AG04450 (cell line): ENCODE data around the gene MID1. TPM values are rescaled to one million over a fixed set of nuclear protein-coding genes. Genes with fewer than 3 reads are reported as not detected.

Experiments used
- CTCF ChIA-PET: fragments of 300-600, 350-600 bp; formaldehyde crosslinking; extraction: SDS; loops from one replicate; lab custom pipeline; 2022; ENCODE audit warnings: antibody characterized with exemption, inconsistent platforms; lab: Charles Lee
- POLR2A ChIA-PET: fragments of 350-600 bp; formaldehyde crosslinking; extraction: SDS; loops from one replicate; lab custom pipeline; 2021; ENCODE audit warnings: antibody characterized with exemption, inconsistent platforms; lab: Yijun Ruan, JAX
- DNase-seq: peaks from one replicate; pipeline ENCODE4 v3.0.0-alpha.2; 2011; ENCODE audit warnings: low read depth, low spot score
- H3K27ac ChIP-seq: one replicate; pipeline ENCODE4 v1.5.1; 2012; ENCODE audit warnings: low read depth, low read length, control low read depth
- H3K27me3 ChIP-seq: one replicate; pipeline ENCODE4 v1.6.0; 2012; ENCODE audit warnings: low read length; ENCODE audit not compliant: control insufficient read depth, insufficient read depth
- H3K4me3 ChIP-seq: 2 replicates; pipeline ENCODE4 v1.5.1; 2011; ENCODE audit warnings: mild to moderate bottlenecking, low read depth, low read length, control low read depth
- H3K9me3 ChIP-seq: 2 replicates; pipeline ENCODE4 v1.5.1; 2012; ENCODE audit warnings: low read length; ENCODE audit not compliant: control insufficient read depth, insufficient read depth
- polyA plus RNA-seq: library from polyadenylated mRNA; depleted of rRNA; stranded (reverse); fragments of >200 nt; gene quantifications from 2 replicates; pipeline ENCODE4 v1.2.3, GENCODE V29; 2011
- TF ChIP-seq, protein P1 (sequence below): IDR thresholded peaks from 2 replicates; pipeline ENCODE4 v1.5.1; 2011; ENCODE audit warnings: low read depth, low read length, control low read depth, inconsistent platforms

MID1 gene
- polyA plus RNA-seq, 1 experiment = 37.5 TPM

DNA sequence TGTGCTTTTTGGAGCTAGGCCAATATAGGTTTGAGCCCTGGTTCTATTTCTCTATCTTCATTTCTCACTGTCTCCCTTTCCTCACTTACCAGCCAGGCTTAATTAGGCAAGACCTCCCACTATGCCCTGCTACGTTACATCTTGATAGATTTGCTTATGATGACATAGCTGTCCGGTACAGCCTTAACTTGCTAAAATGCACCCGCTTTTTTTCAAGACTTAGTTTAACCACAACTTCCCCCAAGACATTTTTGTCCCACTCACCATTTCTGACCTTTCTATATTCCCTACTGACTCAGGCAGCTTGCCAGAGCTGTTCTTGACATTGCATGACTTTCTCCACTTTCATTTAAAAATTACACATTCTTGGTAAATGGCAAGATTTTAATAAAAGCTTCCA is 152.6 kb downstream of the MID1 start:
- H3K9me3 ChIP-seq = no peaks in the 10 kb centered on the region
- TF ChIP-seq, protein P1, sequence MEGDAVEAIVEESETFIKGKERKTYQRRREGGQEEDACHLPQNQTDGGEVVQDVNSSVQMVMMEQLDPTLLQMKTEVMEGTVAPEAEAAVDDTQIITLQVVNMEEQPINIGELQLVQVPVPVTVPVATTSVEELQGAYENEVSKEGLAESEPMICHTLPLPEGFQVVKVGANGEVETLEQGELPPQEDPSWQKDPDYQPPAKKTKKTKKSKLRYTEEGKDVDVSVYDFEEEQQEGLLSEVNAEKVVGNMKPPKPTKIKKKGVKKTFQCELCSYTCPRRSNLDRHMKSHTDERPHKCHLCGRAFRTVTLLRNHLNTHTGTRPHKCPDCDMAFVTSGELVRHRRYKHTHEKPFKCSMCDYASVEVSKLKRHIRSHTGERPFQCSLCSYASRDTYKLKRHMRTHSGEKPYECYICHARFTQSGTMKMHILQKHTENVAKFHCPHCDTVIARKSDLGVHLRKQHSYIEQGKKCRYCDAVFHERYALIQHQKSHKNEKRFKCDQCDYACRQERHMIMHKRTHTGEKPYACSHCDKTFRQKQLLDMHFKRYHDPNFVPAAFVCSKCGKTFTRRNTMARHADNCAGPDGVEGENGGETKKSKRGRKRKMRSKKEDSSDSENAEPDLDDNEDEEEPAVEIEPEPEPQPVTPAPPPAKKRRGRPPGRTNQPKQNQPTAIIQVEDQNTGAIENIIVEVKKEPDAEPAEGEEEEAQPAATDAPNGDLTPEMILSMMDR = no peak
- ChIA-PET POLR2A (interaction anchor here (0.6 kb wide), 1 partner anchor 103 kb away, joined by 3 read pairs; no protein-coding TSS in a partner anchor), CTCF (interaction anchor here (2.3 kb wide), 1 partner anchor 277 kb away, joined by 8 read pairs; no protein-coding TSS in a partner anchor)
- H3K4me3 ChIP-seq = no peak overlapping the region
- H3K27me3 ChIP-seq = no peaks in the 10 kb centered on the region
- DNase-seq = no peak
- no peak overlapping the region for H3K27ac ChIP-seq

DNA sequence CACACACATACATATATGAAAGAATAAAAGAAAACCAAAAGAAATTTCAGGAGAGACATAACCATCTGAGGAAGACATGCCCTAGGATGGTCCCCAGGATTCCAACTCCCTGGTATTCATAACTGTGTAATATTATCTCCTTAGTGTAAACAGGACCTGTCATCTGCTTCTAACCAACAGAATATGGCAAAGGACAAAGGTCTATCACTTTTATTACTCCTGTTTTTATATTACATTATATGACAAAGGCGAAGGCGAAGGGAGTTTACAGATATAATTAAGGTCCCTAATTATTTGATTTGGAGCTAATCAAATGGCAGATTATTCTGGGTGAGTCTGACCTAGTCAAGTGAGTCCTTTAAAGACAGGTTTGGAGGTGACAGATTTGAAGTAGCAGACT is 155.1 kb downstream of the MID1 start:
- Histone ChIP-seq H3K27ac (no peak overlapping the region), H3K27me3 (no peaks in the 10 kb centered on the region), H3K4me3 (no peak overlapping the region), H3K9me3 (no peaks in the 10 kb centered on the region)
- DNase-seq = no peak
- TF ChIP-seq, protein P1 = no peak
- ChIA-PET POLR2A (interaction anchor here (0.6 kb wide), 1 partner anchor 106 kb away, joined by 3 read pairs; no protein-coding TSS in a partner anchor), CTCF (no interaction called here)

DNA sequence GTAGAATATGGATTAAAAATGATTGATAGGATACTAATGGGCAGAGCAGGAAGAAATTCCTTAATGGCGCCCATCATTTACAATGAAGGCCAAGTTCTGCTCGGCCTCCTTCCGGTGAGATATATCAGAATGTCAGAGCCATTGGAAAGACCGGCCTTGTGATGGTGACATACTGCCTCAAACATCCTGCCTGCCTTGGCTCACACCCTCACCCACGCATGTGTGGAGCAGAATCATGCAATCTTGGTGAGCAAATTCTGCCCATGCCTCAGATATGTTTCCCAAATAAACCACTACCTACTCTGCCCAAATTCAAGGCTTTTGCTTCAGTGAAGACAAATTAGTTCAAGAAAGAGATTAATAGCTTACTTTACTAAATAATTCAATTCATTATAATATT is 163.3 kb downstream of the MID1 start:
- DNase-seq = no peak
- CTCF ChIA-PET = no interaction called here
- TF ChIP-seq, protein P1 = no peak

DNA sequence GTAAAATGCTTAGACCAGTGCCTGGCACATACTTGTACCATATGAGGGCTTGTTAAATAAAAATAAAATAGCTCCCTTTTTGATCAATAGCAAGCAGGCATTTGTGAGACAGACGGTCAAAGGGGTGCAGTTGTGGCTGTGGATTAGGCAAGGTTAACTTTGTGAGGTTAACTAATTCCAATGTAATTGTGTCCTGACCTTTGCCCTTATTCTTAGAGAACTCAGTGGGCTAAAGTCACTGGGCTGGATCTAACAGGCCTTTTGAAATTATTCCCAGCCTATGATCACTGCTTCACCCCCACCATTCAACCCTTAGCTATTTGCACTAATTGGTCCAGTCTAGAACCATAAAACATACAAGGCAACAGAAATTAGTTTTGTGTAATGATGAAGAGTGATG is 166.4 kb downstream of the MID1 start:
- TF ChIP-seq, protein P1 = no peak
- CTCF ChIA-PET = interaction anchor here (1.2 kb wide), 1 partner anchor 264 kb away, joined by 5 read pairs; no protein-coding TSS in a partner anchor

More for the DNA sequence above, 163.3 kb downstream of the MID1 start:
- no peaks in the 10 kb centered on the region for H3K9me3 ChIP-seq
- no peak overlapping the region for H3K27ac ChIP-seq
- no peak overlapping the region for H3K4me3 ChIP-seq
- H3K27me3 ChIP-seq = no peaks in the 10 kb centered on the region
- POLR2A ChIA-PET = no interaction called here

DNA sequence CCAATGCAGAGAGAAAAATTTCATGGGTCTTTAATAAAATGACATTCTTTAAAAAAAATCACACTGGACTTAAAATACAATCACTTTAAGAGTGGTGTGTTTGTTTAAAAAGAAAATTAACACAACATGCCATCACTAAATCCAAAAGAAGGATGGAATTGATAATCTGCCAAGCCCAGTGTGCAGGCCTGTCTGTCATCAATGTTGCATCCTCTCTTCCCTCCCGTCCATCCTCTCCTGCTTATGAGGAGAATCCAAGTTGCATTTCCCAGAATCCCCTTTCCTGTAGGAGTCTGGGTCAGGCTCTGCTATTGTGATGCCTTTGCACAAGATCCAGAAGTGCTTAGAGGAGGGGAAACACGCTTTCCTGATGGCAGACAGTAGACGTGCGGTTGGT is 169.4 kb downstream of the MID1 start:
- Histone ChIP-seq H3K9me3 (no peaks in the 10 kb centered on the region), H3K27ac (peak overlapping the region; percentile 47), H3K4me3 (no peak overlapping the region), H3K27me3 (no peaks in the 10 kb centered on the region)
- ChIA-PET POLR2A (no interaction called here), CTCF (no interaction called here)
- DNase-seq = no peak
- TF ChIP-seq, protein P1 = no peak

More for the DNA sequence above, 166.4 kb downstream of the MID1 start:
- Histone ChIP-seq H3K4me3 (no peak overlapping the region), H3K9me3 (no peaks in the 10 kb centered on the region), H3K27ac (no peak overlapping the region), H3K27me3 (no peaks in the 10 kb centered on the region)
- POLR2A ChIA-PET = no interaction called here
- no peak for DNase-seq
